SHP77 (cell line): ENCODE data around the gene FUOM.
A peak's percentile ranks its signal among the peaks of the same experiment; 100 is the strongest.

Source experiments
- DNase-seq, 2 experiments: peaks; one replicate each; lab custom pipeline; 2025; lab: John Stamatoyannopoulos, UW

FUOM gene, protein sequence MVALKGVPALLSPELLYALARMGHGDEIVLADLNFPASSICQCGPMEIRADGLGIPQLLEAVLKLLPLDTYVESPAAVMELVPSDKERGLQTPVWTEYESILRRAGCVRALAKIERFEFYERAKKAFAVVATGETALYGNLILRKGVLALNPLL

DNA sequence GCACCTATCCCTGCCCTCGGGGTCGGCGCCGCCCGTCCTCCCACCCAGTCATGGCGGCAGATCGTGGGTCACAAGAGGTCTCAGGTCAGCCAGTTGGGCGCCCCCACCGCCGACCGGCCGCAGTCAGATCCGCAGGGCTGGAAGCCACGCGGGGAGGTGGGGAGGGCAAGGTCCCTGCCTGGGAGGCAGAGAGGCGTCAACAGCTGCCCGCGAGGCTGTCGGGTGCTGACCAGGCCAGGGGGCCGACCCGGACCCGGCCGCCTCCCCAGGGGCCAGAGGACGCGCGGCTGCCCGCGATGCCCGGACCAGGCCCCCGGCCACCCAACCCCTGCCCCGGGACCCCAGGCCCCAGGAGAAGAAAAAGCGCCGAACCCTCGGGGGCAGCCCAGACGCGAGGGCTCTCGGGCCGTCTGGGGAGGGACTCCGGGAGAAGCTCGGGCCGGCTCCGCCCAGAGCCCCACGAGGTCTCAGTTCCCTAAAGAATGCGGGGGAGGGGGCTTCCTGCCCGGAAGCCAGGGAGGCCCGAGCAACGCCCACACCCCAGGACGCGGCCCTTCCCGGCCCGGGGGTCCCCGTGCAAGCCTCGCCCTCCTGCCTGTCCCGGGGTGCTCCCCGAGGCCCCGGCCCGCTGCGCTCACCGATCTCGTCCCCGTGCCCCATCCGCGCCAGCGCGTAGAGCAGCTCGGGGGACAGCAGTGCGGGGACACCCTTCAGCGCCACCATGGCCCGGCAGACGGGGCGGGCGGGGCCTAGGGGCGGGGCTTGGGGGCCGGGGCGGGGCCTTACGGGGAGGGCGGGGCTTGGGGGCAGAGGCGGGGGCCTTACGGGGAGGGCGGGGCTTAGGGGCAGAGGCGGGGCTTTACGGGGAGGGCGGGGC is at the start of gene FUOM:
TSS of gene FUOM (minus strand) at position 735 of the 877 bp plus-strand sequence. CDS start at position 723, 12 bp downstream.
- peak in 1 of 2 experiments; percentile 56 for DNase-seq

DNA sequence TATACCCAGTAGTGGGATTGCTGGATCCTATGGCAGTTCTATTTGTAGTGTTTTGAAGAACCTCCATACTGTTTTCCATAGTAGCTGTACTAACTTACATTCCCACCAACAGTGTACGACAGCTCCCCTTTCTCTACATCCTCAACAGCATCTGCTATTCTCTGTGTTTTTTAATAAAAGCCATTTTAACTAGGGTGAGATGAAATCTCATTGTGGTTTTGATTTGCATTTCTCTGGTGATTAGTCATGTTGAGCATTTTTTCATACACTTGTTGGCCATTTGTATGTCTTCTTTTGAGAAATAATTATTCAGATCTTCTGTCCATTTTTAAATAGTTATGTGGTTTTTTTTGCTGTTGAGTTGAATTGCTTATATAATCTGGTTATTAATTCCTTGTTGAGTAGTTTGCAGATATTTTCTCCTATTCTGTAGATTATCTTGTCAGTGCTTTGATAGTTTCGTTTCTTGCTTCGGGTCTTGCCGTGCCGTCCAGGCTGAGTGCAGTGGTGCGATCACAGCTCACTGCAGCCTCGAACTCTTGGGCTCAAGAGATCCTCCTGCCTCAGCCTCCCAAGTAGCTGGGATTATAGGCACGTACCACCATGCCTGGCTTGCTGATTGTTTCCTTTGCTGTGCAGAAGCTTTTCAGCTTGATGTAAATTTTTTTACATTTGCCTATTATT is 48.2 kb upstream of the FUOM start:
- no peak for DNase-seq

DNA sequence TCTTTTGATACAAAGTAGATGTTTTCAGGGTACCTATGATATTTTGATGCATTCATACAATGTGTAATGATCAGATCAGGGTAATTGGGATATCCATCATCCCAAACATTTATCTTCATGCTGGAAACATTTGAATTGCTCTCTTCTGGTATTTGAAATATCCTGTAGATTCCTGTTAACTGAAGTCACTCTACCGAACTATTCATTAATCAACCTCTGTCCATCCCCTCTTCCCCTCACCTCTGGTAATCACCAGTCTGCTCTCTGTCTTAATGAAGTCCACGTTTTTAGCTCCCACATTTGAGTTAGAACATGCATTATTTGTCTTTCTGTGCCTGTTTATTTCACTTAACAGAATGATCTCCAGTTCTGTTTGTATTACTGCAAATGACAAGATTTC is 47.5 kb upstream of the FUOM start:
- DNase-seq: no peak

DNA sequence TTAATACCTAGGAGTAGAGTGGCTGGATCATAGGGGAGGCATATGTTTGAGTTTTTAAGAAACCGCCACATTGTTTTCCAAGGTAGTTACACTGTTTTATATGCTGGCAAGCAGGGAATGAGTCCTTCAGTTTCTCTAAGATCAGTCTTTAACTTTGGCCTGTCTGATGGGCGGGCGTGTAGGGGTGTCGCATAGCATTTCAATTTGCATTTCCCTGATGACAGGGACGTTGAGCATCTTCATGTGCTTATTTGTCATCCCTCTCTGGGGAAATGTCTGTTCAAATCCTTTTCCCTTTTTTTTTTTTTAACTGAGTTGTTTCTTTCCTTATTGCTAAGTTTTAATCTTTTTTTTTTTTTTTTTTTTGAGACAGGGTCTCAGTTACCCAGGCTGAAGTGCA is 46.0 kb upstream of the FUOM start:
- DNase-seq: no peak

DNA sequence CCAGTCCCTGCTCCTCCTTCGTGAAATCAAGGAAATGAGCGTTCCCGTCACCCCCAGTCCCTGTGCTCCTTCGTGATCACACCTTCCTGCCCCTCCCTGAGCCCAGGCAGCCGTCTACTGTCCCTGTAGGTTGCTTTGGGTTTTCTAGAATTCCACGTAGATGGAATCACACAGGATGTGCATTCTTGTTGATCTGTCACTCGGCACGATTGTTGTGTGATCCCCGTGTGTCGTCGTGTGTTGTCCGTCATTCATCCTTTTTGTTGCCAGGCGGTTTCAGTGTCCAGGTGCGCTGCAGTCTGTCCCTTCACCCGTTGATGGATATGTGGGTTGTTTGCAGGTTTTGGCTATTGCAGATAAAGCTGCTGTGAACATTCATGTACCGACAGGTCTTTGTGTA is 45.5 kb upstream of the FUOM start:
- no peak for DNase-seq

DNA sequence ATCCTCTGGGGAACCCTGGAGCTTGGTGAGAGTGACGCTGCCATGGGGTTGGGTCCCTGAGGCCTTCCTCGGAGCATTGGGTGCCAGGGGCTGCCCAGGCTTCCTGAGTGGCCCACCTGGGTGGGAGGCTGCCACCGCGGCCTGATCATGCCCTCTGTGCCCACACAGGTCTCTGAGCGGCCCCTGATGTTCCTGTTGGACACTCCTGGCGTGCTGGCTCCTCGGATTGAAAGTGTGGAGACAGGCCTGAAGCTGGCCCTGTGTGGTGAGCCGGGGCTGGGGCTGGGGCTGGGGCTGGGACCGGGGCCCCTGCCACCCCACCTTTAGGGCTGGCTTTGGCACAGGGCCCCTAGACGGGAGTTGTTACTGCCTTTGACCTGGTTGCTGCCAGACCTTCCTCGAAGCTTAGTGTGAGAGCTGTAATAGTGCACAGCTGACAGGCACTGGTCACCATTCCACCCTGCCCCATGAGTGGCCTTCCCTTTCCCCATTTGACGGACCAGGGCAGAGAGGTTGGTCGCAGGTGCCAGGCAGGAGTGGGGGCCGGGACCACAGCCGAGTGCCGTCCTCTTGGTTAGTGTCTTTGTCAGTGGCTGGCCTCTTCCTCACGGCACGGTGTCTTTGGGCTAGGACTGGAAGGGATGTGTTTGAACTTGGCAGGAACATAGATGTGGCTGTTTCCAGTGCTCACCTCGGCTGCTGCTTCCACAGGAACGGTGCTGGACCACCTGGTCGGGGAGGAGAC is 44.3 kb upstream of the FUOM start:
- DNase-seq: no peak

DNA sequence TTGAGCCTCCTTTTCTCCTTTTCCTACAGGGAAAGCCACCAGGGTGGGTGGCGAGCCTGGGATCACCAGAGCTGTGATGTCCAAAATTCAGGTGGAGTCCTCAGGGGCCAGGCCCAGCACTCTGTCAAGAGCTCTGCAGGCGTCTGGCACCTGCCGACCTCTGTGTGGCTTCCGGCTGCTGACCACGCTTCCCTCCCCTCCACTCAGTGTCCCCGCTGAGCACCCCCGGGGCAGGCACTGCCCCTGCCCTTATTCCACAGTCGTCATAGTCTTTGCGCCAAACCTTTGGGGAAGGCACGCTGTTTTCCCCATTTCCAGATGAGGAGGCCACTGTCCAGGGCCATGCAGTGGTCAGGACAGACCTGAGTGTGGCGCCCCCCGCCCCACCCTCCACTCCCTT is 43.7 kb upstream of the FUOM start:
- no peak for DNase-seq

DNA sequence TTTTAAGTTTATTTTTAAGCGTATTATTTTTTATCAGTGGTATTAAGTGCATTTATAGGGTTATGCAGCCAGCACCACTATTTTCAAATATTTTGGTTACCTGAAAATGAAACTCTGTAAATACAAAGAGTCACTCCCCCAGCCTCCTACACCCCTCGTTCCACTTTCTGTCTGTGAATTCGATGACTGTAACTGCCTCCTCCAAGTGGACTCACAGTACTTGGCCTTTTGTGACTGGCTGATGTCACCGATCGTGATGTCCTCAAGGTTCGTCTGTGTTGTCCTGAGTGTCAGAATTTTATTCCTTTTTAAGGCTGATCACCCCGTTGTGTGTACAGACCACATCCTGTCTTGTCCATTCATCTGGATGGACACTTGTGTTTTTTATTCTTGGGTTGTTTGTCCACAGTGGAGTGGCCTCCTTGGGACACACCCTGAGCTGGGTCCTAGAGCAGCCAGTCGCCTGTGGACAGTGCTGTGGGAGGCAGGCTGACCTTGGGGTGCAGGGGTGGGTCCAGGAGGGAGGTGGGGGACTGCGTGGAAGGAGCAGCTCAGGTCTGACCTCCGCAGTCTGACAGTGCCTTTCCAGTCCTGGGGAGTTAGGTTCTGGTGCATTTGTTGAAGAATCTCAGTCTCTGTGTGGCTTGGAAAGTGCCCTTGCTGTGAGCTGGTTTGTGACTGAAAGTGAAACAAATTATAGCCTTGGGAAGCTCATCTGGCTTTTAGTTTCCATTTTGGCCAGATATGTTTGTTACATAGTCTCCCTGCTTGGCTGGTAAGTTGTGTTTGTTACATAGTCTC is 43.0 kb upstream of the FUOM start:
- DNase-seq: no peak

DNA sequence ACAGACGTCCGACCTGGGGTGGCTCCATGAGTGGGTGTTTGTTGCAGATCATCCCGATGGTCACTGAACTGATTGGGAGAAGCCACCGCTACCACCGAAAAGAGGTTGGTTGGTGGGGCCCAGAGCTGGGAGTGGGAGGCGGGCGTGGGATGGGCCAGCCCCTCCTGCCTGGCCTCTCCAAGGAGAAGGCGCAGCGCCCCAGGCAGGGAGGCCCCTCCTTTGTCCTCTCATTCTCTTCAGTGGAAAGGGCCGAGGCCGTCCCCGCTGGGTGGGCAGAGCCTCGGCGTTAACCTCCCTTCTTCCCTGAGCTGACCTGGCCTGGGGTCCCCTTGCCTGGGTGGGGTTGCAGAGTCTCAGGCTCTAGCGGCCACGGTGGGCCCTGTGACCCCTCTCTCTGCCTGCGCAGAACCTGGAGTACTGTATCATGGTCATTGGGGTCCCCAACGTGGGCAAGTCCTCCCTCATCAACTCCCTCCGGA is 41.3 kb upstream of the FUOM start:
- DNase-seq: no peak

DNA sequence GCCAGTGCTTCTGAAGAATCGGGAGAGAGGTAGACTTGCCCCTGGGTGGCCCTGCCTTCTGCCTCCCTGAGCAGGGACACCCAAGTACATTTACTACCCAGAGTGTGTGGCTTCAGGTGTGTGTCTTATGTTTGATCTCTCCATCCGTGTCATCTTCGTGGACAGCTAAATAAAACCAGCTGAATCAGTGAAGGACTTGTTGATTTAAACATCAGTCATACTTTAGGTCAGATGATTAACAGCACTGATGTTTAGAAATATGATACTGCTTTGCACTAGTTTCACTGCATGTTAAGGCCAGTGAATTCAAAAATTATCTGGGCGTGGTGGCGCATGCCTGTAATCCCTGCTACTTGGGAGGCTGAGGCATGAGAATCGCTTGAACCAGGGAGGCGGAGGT is 40.1 kb upstream of the FUOM start:
- no peak for DNase-seq

DNA sequence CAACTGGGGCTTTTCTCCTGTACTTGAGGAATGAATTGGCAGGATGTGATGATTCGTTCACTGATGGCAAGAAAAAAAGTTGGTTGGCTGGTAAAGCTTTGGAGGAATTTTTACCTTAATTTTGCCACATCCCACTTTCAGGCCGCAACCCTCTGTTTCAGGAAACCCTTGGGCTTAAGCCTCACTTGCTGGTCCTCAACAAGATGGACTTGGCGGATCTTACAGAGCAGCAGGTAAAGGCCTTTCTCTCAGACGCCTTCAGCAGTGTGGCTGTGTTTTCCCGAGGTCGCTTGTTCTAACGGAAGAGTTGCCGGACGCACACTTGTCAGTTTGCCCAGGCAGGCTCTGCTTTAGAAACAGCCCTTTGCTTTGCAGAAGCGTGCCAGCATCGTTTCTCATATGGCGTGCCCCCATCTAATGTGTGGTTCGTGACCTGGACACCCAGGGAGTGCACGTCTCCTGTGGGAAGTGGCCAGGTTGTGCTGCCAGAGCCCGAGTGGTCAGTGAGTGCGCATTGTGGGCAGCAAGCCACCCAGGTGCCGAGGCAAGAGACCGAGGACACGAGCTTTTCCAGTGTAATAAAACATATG is 38.3 kb upstream of the FUOM start:
- DNase-seq: no peak

DNA sequence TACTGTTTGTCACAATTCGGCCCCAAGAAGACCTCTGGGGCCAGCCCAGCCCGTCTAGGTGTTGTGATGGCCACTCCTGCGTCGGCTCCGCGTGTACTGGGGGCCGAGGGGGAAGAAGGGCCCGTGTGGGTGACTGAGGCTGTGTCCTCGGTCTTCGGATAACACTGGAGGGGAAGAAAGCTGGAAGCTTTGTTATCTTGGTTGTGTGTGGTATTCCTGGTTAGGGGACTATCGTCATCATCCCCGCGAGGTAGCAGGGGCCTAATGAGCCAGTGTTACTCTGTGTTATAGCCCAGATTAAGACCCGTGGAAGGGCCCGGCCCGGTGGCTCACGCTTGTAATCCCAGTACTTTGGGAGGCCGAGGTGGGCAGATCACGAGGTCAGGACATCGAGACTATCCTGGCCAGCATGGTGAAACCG is 37.0 kb upstream of the FUOM start:
- no peak for DNase-seq

DNA sequence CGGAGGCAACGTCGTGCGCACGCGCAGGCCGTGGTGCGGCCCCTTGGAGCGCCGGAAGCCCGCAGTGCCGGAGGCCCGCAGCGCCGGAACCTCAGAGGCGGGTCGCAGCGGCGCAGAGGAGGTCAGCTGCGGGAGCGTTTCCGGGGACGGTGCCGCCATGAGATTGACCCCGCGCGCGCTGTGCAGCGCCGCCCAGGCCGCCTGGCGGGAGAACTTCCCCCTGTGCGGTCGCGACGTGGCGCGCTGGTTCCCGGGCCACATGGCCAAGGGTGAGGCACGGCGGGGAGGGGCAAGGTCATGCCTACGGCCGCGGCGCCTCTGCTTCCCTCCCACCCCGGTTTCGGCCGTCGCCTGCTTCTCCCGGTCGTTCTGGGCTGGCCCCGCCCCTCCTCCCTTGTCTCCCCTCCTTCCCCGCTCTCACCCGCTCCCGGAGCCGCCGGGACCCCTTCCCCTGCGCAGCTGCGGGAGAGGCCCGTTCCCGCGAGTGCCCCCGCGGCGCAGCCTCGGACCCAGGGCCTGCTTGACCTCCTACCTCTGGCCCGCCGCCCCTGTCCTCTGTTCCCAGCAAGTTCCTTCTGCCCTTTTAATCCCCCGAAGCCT is 36.3 kb upstream of the FUOM start, which contains the start of gene MTG1:
TSS of gene MTG1 (plus strand) at position 94 of the 600 bp plus-strand sequence. CDS start at position 158, 64 bp downstream.
- DNase-seq: peak; percentile 84 to 91

DNA sequence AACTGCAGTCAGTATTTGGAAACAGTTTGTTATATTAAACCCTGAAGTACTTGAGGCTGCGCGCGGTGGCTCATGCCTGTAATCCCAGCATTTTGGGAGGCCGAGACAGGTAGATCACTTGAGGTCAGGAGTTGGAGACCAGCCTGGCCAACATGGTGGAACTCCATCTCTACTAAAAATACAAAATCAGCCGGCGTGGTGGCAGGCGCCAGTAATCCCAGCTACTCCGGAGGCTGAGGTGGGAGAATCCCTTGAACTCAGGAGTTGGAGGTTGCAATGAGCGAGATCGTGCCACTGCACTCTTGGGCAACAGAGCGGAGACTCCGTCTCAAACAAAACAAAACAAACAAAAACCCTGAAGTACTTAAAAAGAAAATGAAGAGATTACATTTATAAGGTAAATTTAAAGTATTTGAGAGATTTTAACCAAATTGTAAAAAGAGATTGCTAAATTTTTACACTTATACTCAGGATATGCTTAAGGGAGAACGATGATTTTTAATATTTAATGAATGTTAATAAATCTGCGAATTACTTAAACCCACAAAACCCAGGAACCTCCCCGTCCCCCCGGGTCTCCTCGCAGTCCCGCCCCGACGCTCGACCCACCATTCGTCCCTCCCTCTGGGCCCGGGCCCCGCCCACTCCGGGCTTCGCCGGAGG is 35.7 kb upstream of the FUOM start:
- DNase-seq: no peak

DNA sequence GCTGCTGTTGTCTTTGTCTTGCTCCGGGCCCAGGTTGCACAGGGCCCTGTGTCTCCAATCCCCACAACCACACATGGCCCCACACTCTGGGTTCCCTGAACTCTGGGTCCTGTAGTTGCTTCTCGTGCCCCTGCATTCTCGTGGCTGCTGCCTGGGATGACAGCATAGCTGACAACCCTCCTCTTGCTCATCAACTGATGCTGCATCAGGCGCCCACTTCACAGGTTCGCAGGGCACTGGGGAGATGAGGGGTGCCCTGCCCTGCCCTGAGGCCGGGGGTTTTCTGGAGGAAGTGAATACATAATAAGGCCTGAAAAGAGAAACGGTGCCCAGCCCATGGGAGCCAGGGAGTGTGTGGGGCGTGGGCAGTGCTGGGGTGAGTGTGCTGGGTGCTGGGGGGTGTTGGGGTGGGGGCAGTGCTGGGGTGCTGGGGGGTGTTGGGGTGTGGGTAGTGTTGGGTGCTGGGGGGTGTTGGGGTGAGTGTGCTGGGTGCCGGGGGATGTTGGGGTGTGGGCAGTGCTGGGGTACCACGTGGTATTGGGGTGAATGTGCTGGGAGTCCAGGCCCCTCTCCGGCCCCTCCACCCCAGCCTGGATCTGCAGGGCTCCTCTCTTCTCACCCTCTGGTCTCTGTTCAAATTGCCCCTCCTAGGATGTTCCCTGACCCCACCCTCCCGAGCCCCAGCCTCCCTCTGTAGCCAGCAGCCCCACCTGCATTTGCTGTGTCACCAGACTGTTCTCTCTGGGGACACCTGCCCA is 34.1 kb upstream of the FUOM start:
- DNase-seq: no peak

DNA sequence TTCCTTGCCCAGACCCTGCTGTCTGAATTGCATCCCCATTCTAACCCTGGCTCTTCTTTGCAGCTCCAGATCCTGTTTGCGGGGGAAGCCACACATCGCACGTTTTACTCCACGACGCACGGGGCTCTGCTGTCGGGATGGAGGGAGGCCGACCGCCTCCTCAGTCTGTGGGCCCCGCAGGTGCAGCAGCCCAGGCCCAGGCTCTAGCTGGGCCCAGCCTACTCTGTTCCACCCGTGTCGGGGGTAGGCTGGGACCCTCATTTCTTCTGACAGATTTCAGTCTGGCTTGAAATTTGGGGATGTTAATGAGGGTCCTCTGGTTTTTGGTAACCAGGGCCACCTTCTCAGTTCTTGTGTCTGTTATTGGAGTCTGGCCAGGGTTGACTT is 33.4 kb upstream of the FUOM start:
- no peak for DNase-seq

DNA sequence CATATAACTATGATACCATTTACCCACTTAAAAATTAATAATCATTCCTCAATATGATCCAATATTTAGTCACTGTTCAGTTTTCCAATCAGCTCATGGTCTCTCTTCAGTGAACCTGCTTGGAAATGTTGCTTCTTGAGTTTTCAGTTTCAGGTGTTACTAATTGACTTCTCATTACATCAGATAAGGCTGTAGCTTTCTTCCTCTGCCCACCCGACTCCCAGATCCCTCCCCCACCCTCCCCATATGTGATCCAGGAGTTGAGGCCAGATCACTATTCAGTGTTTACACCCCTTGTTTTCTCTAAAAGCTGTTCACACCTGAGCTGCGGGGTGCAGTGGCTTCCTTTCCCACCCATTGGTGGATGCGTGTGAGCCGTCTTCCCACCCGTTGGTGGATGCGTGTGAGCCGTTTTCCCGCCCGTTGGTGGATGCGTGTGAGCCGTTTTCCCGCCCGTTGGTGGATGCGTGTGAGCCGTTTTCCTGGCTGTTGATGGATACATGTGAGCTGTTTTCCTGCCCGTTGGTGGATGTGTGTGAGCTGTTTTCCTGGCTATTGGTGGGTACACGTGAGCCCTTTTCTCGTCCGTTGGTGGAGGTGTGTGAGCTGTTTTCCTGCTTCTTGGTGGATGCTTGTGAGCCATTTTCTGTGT is 32.9 kb upstream of the FUOM start:
- DNase-seq: no peak

DNA sequence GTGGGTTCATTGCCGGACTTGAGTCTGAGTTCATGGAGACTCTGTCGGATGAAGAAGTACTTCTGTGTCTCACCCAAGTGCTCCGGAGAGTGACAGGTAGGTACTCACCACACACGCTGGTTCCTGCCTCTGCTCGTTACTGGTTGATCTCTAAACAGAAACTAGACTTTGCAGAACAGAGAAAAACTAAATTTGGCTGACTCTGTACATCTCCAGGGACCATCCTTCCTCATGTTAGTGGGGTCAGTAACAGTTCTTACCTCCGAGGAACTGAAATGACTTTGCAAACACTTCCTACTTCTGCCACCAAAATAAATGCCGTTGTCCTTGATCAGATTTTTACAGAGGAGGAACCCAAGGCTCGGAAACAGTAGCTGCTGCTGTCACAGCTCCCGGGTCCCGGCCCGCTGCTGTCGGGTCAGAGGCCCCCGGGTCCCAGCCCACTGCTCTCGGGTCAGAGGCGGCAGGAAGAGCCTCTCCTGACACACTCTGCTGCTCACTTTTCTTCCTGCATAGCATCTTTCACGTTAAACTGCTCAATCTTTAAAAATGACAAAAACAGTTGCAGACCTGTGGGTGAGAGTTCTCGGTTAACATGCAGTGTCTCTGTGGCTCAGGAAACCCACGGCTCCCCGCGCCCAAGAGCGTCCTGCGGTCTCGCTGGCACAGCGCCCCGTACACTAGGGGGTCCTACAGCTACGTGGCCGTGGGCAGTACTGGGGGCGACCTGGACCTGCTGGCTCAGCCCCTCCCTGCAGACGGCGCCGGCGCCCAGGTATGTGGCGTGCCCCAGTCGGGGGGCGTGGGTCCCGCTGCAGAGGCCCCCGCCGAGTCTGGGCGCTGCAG is 31.4 kb upstream of the FUOM start:
- DNase-seq: no peak
